NCI-H526 treated with DMSO at 0.1 percent for 48 hours (cell line): ENCODE results near the gene ZNF263.
"Not testable (repeated sequence)": the region's sequence is repeated elsewhere in the genome, so short reads cannot be mapped to it uniquely, and the experiment has no call there.

Experiments
- DNase-seq: peaks from one replicate; lab custom pipeline; 2025; lab: John Stamatoyannopoulos, UW

The ZNF263 gene

GRCh38 chr16:3268294-3268693 is 15.0 kb upstream of the ZNF263 start:
- no peak for DNase-seq

- DNase-seq, result not testable (repeated sequence)
Observed at GRCh38 chr16:3270718-3271117, 12.6 kb upstream of the ZNF263 start.

GRCh38 chr16:3271281-3271680 is 12.0 kb upstream of the ZNF263 start:
- DNase-seq, result not testable (repeated sequence)

GRCh38 chr16:3274490-3274889 is 8.8 kb upstream of the ZNF263 start:
- no peak for DNase-seq

GRCh38 chr16:3274947-3275346 is 8.3 kb upstream of the ZNF263 start:
- DNase-seq, result no peak

- DNase-seq, result no peak
Observed at GRCh38 chr16:3276679-3277078, 6.6 kb upstream of the ZNF263 start.

GRCh38 chr16:3281222-3281820 is 2.0 kb upstream of the ZNF263 start:
- no peak for DNase-seq

GRCh38 chr16:3282103-3282729 is 1.1 kb upstream of the ZNF263 start:
- DNase-seq, result peak; percentile 67

GRCh38 chr16:3283543-3284447 is 504 bp downstream of the ZNF263 start:
- DNase-seq, result no peak

- no peak for DNase-seq
Observed at GRCh38 chr16:3285131-3285530, 1.8 kb downstream of the ZNF263 start.

- DNase-seq, result no peak
Observed at GRCh38 chr16:3289998-3290673, 6.8 kb downstream of the ZNF263 start.

GRCh38 chr16:3292604-3293003 is 9.3 kb downstream of the ZNF263 start:
- DNase-seq, result no peak

- no peak for DNase-seq
Observed at GRCh38 chr16:3295209-3295608, 11.9 kb downstream of the ZNF263 start.

- DNase-seq, result no peak
Observed at GRCh38 chr16:3295783-3296182, 12.5 kb downstream of the ZNF263 start.

GRCh38 chr16:3304370-3304769 is 21.1 kb downstream of the ZNF263 start:
- DNase-seq, result no peak

- DNase-seq, result peak; percentile 34
Observed at GRCh38 chr16:3305109-3306068, 22.1 kb downstream of the ZNF263 start, which contains the start of the genes TIGD7 and ZNF75A. TIGD7 (minus strand) TSS chr16:3305430; CDS start chr16:3300614, 4,816 bp downstream. ZNF75A (plus strand) TSS chr16:3305497; CDS start chr16:3308429, 2,932 bp downstream.

- no peak for DNase-seq
Observed at GRCh38 chr16:3306078-3306477, 22.8 kb downstream of the ZNF263 start.

GRCh38 chr16:3311496-3311895 is 28.2 kb downstream of the ZNF263 start:
- no peak for DNase-seq

GRCh38 chr16:3317315-3317999 is 34.2 kb downstream of the ZNF263 start:
- no peak for DNase-seq

- no peak for DNase-seq
Observed at GRCh38 chr16:3321816-3322215, 38.5 kb downstream of the ZNF263 start.
